Stimulated activated CD8-positive, alpha-beta memory T cell treated with anti-CD3 and anti-CD28 coated beads, Interleukin-2, amount 100 ng/mL, for 1 hour (primary cell): ENCODE results near the gene S100A9.
"Not testable (repeated sequence)": the region's sequence is repeated elsewhere in the genome, so short reads cannot be mapped to it uniquely, and the experiment has no call there.

Experiments used
- DNase-seq, 2 donors: peaks; one replicate each; pipeline ENCODE4 v3.0.0-alpha.2; 2020; ENCODE audit warnings: low read depth in 2 of 2

The S100A9 gene

GRCh38 chr1:153405825-153406599 is 48.4 kb downstream of the S100A9 start:
- DNase-seq, result not testable (repeated sequence)

- not testable (repeated sequence) for DNase-seq
These were observed 49.6 kb downstream of the S100A9 start for GRCh38 chr1:153407274-153407673.
